Omental fat pad (tissue), 4 donors: ENCODE measurements around the gene KCNQ1OT1. TPM values are rescaled to one million over a fixed set of nuclear protein-coding genes. Genes with fewer than 3 reads are reported as not detected.

Experiments used
- ATAC-seq: fragments of 150-250 bp; one replicate; pipeline ENCODE4 v1.9.1; 2016; ENCODE audit warnings: mild to moderate bottlenecking, moderate library complexity; ENCODE audit not compliant: low FRiP score
- DNase-seq: peaks from one replicate; pipeline ENCODE4 v3.0.0-alpha.2; 2019; ENCODE audit warnings: low spot score
- total RNA-seq, 4 donors: library from RNA; depleted of rRNA; stranded (reverse); fragments of >200 nt; gene quantifications; one replicate each; pipeline ENCODE4 v1.1.0, GENCODE V29; 2016
- TF ChIP-seq, protein P1 (sequence below), 3 donors: fragments of 450-650 bp; IDR thresholded peaks; one replicate each; pipeline ENCODE4 v1.5.1; 2016 to 2017; ENCODE audit warnings: antibody characterized with exemption in 3 of 3, mild to moderate bottlenecking in 3 of 3, moderate library complexity in 2 of 3

Gene KCNQ1OT1
- total RNA-seq, 4 donors from 2014 or later: 3.4 to 9.7 (median 6.2) TPM

GRCh38 chr11:2745511-2745910, 45.7 kb upstream of the KCNQ1OT1 start:
- DNase-seq: no peak
- ATAC-seq: no peak
- TF ChIP-seq, protein P1, sequence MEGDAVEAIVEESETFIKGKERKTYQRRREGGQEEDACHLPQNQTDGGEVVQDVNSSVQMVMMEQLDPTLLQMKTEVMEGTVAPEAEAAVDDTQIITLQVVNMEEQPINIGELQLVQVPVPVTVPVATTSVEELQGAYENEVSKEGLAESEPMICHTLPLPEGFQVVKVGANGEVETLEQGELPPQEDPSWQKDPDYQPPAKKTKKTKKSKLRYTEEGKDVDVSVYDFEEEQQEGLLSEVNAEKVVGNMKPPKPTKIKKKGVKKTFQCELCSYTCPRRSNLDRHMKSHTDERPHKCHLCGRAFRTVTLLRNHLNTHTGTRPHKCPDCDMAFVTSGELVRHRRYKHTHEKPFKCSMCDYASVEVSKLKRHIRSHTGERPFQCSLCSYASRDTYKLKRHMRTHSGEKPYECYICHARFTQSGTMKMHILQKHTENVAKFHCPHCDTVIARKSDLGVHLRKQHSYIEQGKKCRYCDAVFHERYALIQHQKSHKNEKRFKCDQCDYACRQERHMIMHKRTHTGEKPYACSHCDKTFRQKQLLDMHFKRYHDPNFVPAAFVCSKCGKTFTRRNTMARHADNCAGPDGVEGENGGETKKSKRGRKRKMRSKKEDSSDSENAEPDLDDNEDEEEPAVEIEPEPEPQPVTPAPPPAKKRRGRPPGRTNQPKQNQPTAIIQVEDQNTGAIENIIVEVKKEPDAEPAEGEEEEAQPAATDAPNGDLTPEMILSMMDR (IDR thresholded peaks at IDR 0.05): no peak

GRCh38 chr11:2744166-2744565, 44.4 kb upstream of the KCNQ1OT1 start:
- no peak for ATAC-seq
- no peak for DNase-seq
- TF ChIP-seq, protein P1 (IDR thresholded peaks at IDR 0.05): no peak

DNA sequence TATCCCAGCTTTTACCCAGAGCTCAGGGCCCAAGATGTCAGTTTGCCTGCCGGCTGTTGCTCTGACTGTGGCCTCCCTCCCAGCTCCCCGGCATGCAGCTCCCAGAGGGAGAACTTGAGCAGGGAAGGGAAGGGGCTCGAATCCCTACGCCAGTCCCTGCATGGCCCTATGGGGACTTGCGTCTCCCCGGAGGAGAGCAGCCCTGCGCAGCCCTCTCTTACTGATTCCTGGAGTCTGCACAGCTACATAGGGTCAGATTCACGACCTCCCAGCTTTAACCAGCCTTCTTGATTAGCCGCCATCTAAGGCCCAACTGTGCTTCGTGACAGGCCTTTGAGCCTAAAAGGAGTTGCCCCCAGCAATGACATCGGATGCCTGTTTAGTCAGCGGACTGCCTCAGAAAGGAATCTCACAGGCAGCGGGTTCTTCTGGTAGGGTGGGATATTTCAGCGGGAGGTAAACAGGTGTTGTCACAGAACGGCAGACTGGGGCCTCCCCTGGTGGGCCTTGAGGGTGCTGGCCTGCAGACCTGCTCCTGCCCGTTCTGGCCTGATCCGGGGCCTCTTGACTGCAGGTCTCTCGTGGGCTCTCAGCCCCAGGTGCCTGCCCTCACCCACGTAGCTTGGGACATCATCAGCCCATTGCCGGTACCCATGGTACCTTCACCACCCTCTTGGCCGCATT, 43.8 kb upstream of the KCNQ1OT1 start:
- TF ChIP-seq, protein P1 (IDR thresholded peaks at IDR 0.05): no peak
- no peak for ATAC-seq
- no peak for DNase-seq

DNA sequence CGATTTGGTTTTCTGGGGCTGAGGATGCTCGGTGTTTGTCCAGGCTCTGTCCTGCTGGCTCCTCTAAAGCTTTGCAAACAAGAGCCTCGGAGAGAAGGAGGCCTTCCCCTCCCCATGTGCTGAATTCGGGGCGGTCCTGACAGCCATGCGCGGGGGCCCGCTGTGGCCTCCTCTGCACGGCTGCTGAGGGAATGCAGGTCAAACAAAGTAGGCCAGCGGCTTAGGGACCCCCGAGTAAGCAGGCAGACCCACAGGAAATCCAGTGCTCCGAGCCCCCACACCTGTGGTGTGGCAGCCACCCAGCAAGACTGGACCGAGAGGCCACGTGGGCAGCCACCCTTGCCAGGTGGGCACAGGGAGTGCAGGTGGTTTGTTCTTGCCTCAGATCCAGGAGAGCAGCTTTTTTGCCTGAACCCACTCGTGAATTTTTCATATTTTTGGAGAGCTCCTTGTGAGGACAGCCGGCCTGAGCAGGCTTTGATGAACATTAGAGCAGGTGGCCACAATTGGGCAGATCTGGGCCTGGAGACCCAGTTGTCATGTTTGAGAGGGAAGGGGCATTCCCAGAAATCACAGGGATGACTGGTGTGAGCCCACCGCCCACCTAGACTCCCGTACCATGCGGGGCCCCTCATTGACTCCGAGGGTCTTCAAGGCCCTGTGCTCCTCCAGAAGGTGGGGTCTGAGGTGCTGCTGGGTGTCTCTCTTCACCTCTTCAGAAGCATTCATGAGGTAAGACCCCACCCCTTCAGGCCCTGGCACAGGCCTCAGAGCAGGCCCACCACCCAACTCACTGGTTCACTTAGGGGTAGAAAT, 43.0 kb upstream of the KCNQ1OT1 start:
- no peak for DNase-seq
- TF ChIP-seq, protein P1 (IDR thresholded peaks at IDR 0.05): no peak
- no peak for ATAC-seq

GRCh38 chr11:2742201-2742600, 42.4 kb upstream of the KCNQ1OT1 start:
- ATAC-seq: peak; percentile 11
- DNase-seq: no peak
- TF ChIP-seq, protein P1 (IDR thresholded peaks at IDR 0.05): no peak

GRCh38 chr11:2741377-2742131, 41.8 kb upstream of the KCNQ1OT1 start:
- ATAC-seq (peak; percentile 87), DNase-seq (no peak)
- TF ChIP-seq, protein P1 (IDR thresholded peaks at IDR 0.05): no peak
